GM12878 (cell line): ENCODE measurements around the gene KRT79. TPM values are rescaled to one million over a fixed set of nuclear protein-coding genes. Genes with fewer than 3 reads are reported as not detected.

Source experiments
- ATAC-seq: fragments of 200-7000 bp; cut with Tn5 transposase; 3 replicates; pipeline ENCODE4 v1.9.1; 2020; ENCODE audit warnings: mild to moderate bottlenecking, moderate library complexity
- BruUV-seq: library from RNA; stranded (reverse); fragments of 400-500 nt; replicated peaks from 2 replicates; lab custom pipeline; 2021; lab: Mats Ljungman, UMichigan
- CTCF ChIA-PET: fragments of 300-600 bp; sonication (Branson Sonifier 250); formaldehyde crosslinking; extraction: SDS; loops from one replicate; lab custom pipeline; 2021; ENCODE audit warnings: inconsistent platforms; lab: Yijun Ruan, JAX
- POLR2A ChIA-PET: fragments of 350-600 bp; formaldehyde crosslinking; extraction: SDS; loops from one replicate; lab custom pipeline; 2021; ENCODE audit warnings: inconsistent platforms; lab: Charles Lee
- RAD21 ChIA-PET: fragments of 300-600 bp; sonication (Branson Sonifier 250); formaldehyde crosslinking; loops from one replicate; lab custom pipeline; 2023; ENCODE audit warnings: antibody characterized with exemption; ENCODE audit not compliant: unreplicated experiment; lab: Charles Lee
- SMC1A ChIA-PET: fragments of 300-600 bp; sonication (Branson Sonifier 250); formaldehyde crosslinking; loops from one replicate; lab custom pipeline; 2023; ENCODE audit not compliant: unreplicated experiment, uncharacterized antibody; lab: Charles Lee
- DNase-seq: peaks from one replicate; pipeline ENCODE4 v3.0.0-alpha.2; 2011; ENCODE audit warnings: low read depth, low spot score
- FAIRE-seq: peaks from 3 replicates; lab custom pipeline; 2011; peaks lifted over from hg19 to GRCh38; lab: Jason Lieb, UNC
- H2AFZ ChIP-seq: 2 replicates; pipeline ENCODE4 v1.6.0; 2011; ENCODE audit warnings: low read depth, low read length, control low read depth; ENCODE audit not compliant: control insufficient read depth
- H3K27ac ChIP-seq: 2 replicates; pipeline ENCODE4 v1.5.1; 2011; ENCODE audit warnings: control low read depth; ENCODE audit not compliant: control insufficient read depth, insufficient read depth
- H3K27me3 ChIP-seq, 2 experiments: replicated peaks in 1 of 2; 2 replicates each; pipeline versions ENCODE4 v1.6.0 to v1.6.1; 2011; ENCODE audit warnings: low read length in 1 of 2; ENCODE audit not compliant: control insufficient read depth in 2 of 2, insufficient read depth in 2 of 2
- H3K36me3 ChIP-seq, 2 experiments: 2 replicates each; pipeline ENCODE4 v1.5.1; 2011; ENCODE audit warnings: low read length in 1 of 2; ENCODE audit not compliant: control insufficient read depth in 2 of 2, insufficient read depth in 2 of 2
- H3K4me1 ChIP-seq: 2 replicates; pipeline ENCODE4 v1.6.1; 2011; ENCODE audit warnings: mild to moderate bottlenecking, low read length, moderate library complexity, mixed read lengths; ENCODE audit not compliant: control insufficient read depth, insufficient read depth
- H3K4me2 ChIP-seq: 2 replicates; pipeline ENCODE4 v1.6.0; 2011; ENCODE audit warnings: control low read depth; ENCODE audit not compliant: control insufficient read depth, insufficient read depth
- H3K4me3 ChIP-seq: fragments of 200-600 bp; sonication (generic); 2 replicates; pipeline ENCODE4 v1.5.1; 2016
- H3K79me2 ChIP-seq: 2 replicates; pipeline ENCODE4 v1.6.0; 2011; ENCODE audit warnings: low read length; ENCODE audit not compliant: control insufficient read depth, insufficient read depth
- H3K9ac ChIP-seq: 2 replicates; pipeline ENCODE4 v1.8.0; 2011; ENCODE audit warnings: low read length, control low read depth, mixed read lengths; ENCODE audit not compliant: control insufficient read depth, insufficient read depth
- H3K9me3 ChIP-seq: replicated peaks from 3 replicates; pipeline ENCODE4 v1.5.1; 2011; ENCODE audit warnings: mild to moderate bottlenecking, low read length; ENCODE audit not compliant: control insufficient read depth, insufficient read depth
- H4K20me1 ChIP-seq: 2 replicates; pipeline ENCODE4 v1.6.0; 2011; ENCODE audit not compliant: control insufficient read depth, insufficient read depth
- BMI1 ChIP-seq: fragments of 450-650 bp; IDR thresholded peaks from 2 replicates; pipeline ENCODE4 v1.6.1; 2016; ENCODE audit warnings: mild to moderate bottlenecking, moderate library complexity, borderline replicate concordance
- CREB1 ChIP-seq: IDR thresholded peaks from 2 replicates; pipeline ENCODE4 v1.6.1; 2012; ENCODE audit warnings: low read depth, mild to moderate bottlenecking, inconsistent platforms
- EZH2 ChIP-seq: IDR thresholded peaks from 2 replicates; pipeline ENCODE4 v1.6.1; 2012; ENCODE audit warnings: low read depth, mild to moderate bottlenecking, control low read depth, inconsistent platforms, low read length, borderline replicate concordance; ENCODE audit not compliant: control insufficient read depth
- FOXK2 ChIP-seq: fragments of 450-650 bp; IDR thresholded peaks from 2 replicates; pipeline ENCODE4 v1.6.1; 2017; ENCODE audit warnings: mild to moderate bottlenecking, moderate library complexity
- NR2C2 ChIP-seq: IDR thresholded peaks from 2 replicates; pipeline ENCODE4 v1.6.1; 2011; ENCODE audit warnings: borderline replicate concordance, low read depth; ENCODE audit not compliant: control insufficient read depth, insufficient read length
- PAX8 ChIP-seq: fragments of 450-650 bp; IDR thresholded peaks from 2 replicates; pipeline ENCODE4 v1.6.1; 2017; ENCODE audit warnings: mild to moderate bottlenecking, moderate library complexity
- PML ChIP-seq: IDR thresholded peaks from 2 replicates; pipeline ENCODE4 v1.6.1; 2012; ENCODE audit warnings: low read length, inconsistent platforms
- POLR2AphosphoS5 ChIP-seq: IDR thresholded peaks from 2 replicates; pipeline ENCODE4 v1.6.1; 2011; ENCODE audit warnings: mild to moderate bottlenecking, low read length, inconsistent platforms
- RAD21 ChIP-seq: IDR thresholded peaks from 2 replicates; pipeline ENCODE4 v1.6.1; 2011; ENCODE audit warnings: mild to moderate bottlenecking, low read depth, low read length, moderate library complexity; ENCODE audit not compliant: insufficient read depth
- RAD51 ChIP-seq: fragments of 450-650 bp; IDR thresholded peaks from 2 replicates; pipeline ENCODE4 v1.6.1; 2016; ENCODE audit warnings: moderate library complexity, mild to moderate bottlenecking, inconsistent platforms
- SUZ12 ChIP-seq: fragments of 200-600 bp; sonication (generic); IDR thresholded peaks from one replicate; pipeline ENCODE4 v1.6.1; 2018; ENCODE audit warnings: antibody characterized with exemption, mild to moderate bottlenecking; ENCODE audit not compliant: unreplicated experiment
- WGBS: methylation state at CpG from one replicate; pipeline ENCODE4 v1.1.6; 2016; ENCODE audit warnings: low lambda C conversion rate; ENCODE audit not compliant: insufficient replicate concordance, insufficient coverage; ENCODE audit errors: missing lambda C conversion rate; 5-methylcytosine and 5-hydroxymethylcytosine counted together
- in situ Hi-C: fragments of 300-500 bp; cut with MboI; formaldehyde crosslinking; loops from 9 replicates; pipeline ENCODE4 v1.14.3; 2018; ENCODE audit warnings: mixed read lengths
- intact Hi-C: fragments of 100-400 bp; cut with micrococcal nuclease; formaldehyde crosslinking; loops from one replicate; pipeline ENCODE4 v1.14.2; 2022; ENCODE audit not compliant: unreplicated experiment
- polyA plus RNA-seq, 11 experiments: library from polyadenylated mRNA; depleted of rRNA in 4 of 11; unstranded in 6 of 11; stranded (reverse) in 5 of 11; fragments of >200 nt; fragmentation: Nextera tagmentation in 4 of 11; fragmentation: Illumina TruSeq in 1 of 11; extraction: Ambion mirVana in 4 of 11; extraction: Trizol in 1 of 11; gene quantifications; 1 replicate in 1 of 11; 2 replicates in 10 of 11; pipeline versions ENCODE4 v1.2.1 to v1.2.3, GENCODE V29; 2011 to 2016; ENCODE audit warnings: inconsistent platforms in 2 of 11, missing spikeins in 2 of 11, low read depth in 1 of 11
- total RNA-seq, 4 experiments: library from RNA; depleted of rRNA in 3 of 4; stranded (reverse); fragments of >200 nt in 3 of 4; fragmentation: Illumina TruSeq in 1 of 4; extraction: Trizol in 1 of 4; gene quantifications; 2 replicates each; pipeline versions ENCODE4 v1.2.1 to v1.2.3, GENCODE V29; 2013 to 2021
- TF ChIP-seq, protein P1 (sequence below): fragments of 450-650 bp; IDR thresholded peaks from 2 replicates; pipeline ENCODE4 v1.6.1; 2017; ENCODE audit warnings: mild to moderate bottlenecking, low read depth, inconsistent platforms; ENCODE audit not compliant: poor library complexity, severe bottlenecking
- TF ChIP-seq, protein P2 (sequence below): IDR thresholded peaks from 2 replicates; pipeline ENCODE4 v1.6.1; 2012; ENCODE audit warnings: low read depth, low read length, improper control_type of control experiment

KRT79 gene
- total and polyA plus RNA-seq, 10 of the 15 experiments (the other 5 are each of a cell fraction or from before 2014, with no cell fraction given), result 0.03 to 0.09 (median 0.07) TPM; not detected in 7

DNA sequence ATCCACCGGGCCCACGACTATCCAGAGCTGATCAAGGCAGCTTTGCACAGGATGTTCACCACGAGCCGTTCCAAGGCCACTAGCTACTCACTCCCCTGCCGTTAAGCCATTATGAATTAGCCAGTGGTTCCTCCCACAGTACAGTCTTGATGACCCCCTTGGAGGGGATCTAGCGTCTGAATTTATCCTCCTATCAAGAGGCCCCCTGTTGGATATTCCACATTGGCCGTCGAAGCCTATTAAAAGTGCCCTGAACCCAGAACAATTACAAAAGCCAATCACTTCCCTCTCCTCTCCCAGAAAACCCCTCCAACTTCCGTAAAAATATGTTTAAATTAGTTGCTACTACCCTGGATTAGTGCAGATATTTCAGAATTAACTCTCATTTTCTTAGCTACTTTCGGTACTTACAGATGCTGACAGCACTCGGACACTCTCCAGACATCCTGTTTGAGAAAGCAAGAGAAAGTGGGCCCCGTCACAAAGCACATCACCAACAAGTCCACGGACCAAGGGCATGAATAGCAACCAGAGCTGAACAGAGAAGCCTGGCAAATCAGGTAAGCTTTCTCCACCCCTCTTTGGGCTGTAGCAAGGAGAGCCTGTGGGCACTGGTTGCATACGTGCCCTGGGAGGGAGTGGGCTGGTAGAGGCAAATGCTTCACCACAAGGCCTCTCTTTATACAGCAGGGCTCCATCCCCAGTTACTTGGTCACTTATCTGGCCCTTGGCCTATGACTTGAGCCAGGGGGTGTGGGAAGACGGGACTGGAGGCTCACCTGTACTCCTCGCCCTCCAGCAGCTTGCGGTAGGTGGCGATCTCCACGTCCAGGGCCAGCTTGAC lies 43.5 kb downstream of the KRT79 start:
- no peaks in the 10 kb centered on the region for H4K20me1 ChIP-seq
- RAD21 ChIA-PET, result no interaction called here
- H3K27ac ChIP-seq, result no peak overlapping the region
- in situ Hi-C loops (no loop called here), intact Hi-C loops (no loop called here)
- DNase-seq, result no peak
- 27% methylated on average over 19 of the region's 19 CpGs for WGBS
- POLR2A ChIA-PET, result no interaction called here
- H3K4me3 ChIP-seq, result no peak overlapping the region
- no peak overlapping the region for H2AFZ ChIP-seq
- ATAC-seq, result no peak
- SMC1A ChIA-PET, result no interaction called here
- no peak for FAIRE-seq
- CTCF ChIA-PET, result interaction anchor here (0.6 kb wide), 1 partner anchor 76 kb away, joined by 3 read pairs; no protein-coding TSS in a partner anchor
- TF ChIP-seq PAX8, result no peak
- TF ChIP-seq CREB1, result no peak
- TF ChIP-seq, protein P1, sequence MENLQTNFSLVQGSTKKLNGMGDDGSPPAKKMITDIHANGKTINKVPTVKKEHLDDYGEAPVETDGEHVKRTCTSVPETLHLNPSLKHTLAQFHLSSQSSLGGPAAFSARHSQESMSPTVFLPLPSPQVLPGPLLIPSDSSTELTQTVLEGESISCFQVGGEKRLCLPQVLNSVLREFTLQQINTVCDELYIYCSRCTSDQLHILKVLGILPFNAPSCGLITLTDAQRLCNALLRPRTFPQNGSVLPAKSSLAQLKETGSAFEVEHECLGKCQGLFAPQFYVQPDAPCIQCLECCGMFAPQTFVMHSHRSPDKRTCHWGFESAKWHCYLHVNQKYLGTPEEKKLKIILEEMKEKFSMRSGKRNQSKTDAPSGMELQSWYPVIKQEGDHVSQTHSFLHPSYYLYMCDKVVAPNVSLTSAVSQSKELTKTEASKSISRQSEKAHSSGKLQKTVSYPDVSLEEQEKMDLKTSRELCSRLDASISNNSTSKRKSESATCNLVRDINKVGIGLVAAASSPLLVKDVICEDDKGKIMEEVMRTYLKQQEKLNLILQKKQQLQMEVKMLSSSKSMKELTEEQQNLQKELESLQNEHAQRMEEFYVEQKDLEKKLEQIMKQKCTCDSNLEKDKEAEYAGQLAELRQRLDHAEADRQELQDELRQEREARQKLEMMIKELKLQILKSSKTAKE, result no peak
- no peak for TF ChIP-seq EZH2
- TF ChIP-seq, protein P2, sequence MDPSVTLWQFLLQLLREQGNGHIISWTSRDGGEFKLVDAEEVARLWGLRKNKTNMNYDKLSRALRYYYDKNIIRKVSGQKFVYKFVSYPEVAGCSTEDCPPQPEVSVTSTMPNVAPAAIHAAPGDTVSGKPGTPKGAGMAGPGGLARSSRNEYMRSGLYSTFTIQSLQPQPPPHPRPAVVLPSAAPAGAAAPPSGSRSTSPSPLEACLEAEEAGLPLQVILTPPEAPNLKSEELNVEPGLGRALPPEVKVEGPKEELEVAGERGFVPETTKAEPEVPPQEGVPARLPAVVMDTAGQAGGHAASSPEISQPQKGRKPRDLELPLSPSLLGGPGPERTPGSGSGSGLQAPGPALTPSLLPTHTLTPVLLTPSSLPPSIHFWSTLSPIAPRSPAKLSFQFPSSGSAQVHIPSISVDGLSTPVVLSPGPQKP, result no peak
- no peak for TF ChIP-seq RAD21
- no peak for TF ChIP-seq NR2C2
- no peak for TF ChIP-seq SUZ12
- TF ChIP-seq BMI1, result no peak
- no peak for TF ChIP-seq POLR2AphosphoS5
- no peak for TF ChIP-seq FOXK2
- TF ChIP-seq RAD51, result no peak
- no peak for TF ChIP-seq PML
- H3K36me3 ChIP-seq, result no peaks in the 10 kb centered on the region
- H3K9me3 ChIP-seq, result no peaks in the 10 kb centered on the region
- H3K9ac ChIP-seq, result no peak overlapping the region
- BruUV-seq, result no TSS peak
- H3K79me2 ChIP-seq, result no peaks in the 10 kb centered on the region
- no peaks in the 10 kb centered on the region for H3K4me1 ChIP-seq
- H3K27me3 ChIP-seq, result peaks cover 0 to 6% of the 10 kb centered on the region in 2 experiments; a peak in 3 of 4 replicates
- no peak overlapping the region for H3K4me2 ChIP-seq
